Esophagus muscularis mucosa (tissue), 4 donors: ENCODE results near the gene ZBTB7C.

Experiments
- CTCF ChIP-seq, 3 experiments: fragments of 200-600 bp in 2 of 3; fragments of 450-650 bp in 1 of 3; sonication (generic) in 2 of 3; IDR thresholded peaks; one replicate each; pipeline ENCODE4 v1.5.1; 2017 to 2019; ENCODE audit warnings: antibody characterized with exemption in 3 of 3, mild to moderate bottlenecking in 2 of 3, moderate library complexity in 1 of 3
- EP300 ChIP-seq: sonication (generic); formaldehyde crosslinking; IDR thresholded peaks from one replicate; pipeline ENCODE4 v1.6.1; 2017; ENCODE audit warnings: antibody characterized with exemption
- POLR2A ChIP-seq: fragments of 450-650 bp; IDR thresholded peaks from one replicate; pipeline ENCODE4 v1.6.1; 2017; ENCODE audit warnings: antibody characterized with exemption, moderate library complexity, mild to moderate bottlenecking, low read depth

- TF ChIP-seq CTCF (IDR thresholded peaks at IDR 0.05) (no peak), EP300 (no peak), POLR2A (no peak)
These were observed 116.3 kb downstream of the ZBTB7C start for GRCh38 chr18:48292782-48293424.
